HFFc6 (cell line): ENCODE results near the gene PADI1. TPM values are rescaled to one million over a fixed set of nuclear protein-coding genes. Genes with fewer than 3 reads are reported as not detected.

Experiments
- DNase-seq: peaks from one replicate; pipeline ENCODE4 v3.0.0-alpha.2; 2018
- H3K27ac Mint-ChIP-seq: 2 replicates; pipeline ENCODE4 v1.8.0; 2020; ENCODE audit warnings: mild to moderate bottlenecking, mixed read lengths
- H3K27me3 Mint-ChIP-seq: 2 replicates; pipeline ENCODE4 v1.8.0; 2021; ENCODE audit warnings: mild to moderate bottlenecking, moderate library complexity, mixed read lengths; ENCODE audit not compliant: insufficient read depth
- H3K36me3 Mint-ChIP-seq: 2 replicates; pipeline ENCODE4 v1.8.0; 2021; ENCODE audit warnings: low read depth, mixed read lengths
- H3K4me1 Mint-ChIP-seq: 2 replicates; pipeline ENCODE4 v1.8.0; 2020; ENCODE audit warnings: low read depth, mixed read lengths
- H3K4me3 Mint-ChIP-seq: 2 replicates; pipeline ENCODE4 v1.8.0; 2020; ENCODE audit warnings: mild to moderate bottlenecking, moderate library complexity, mixed read lengths
- H3K9me3 Mint-ChIP-seq: 2 replicates; pipeline ENCODE4 v1.8.0; 2020; ENCODE audit warnings: mild to moderate bottlenecking, mixed read lengths
- total RNA-seq, 6 experiments: library from RNA; stranded (reverse); fragmentation: NEBNext Ultra II Directional; extraction: Animal tissue kit (Norgen Biotek cat#: 25700); gene quantifications; 2 replicates in 1 of 6; 3 replicates in 5 of 6; pipeline ENCODE4 v1.2.3, GENCODE V29; 2021
- TF ChIP-seq, protein P1 (sequence below): fragments of 200-600 bp; sonication (generic); IDR thresholded peaks from 2 replicates; pipeline ENCODE4 v1.5.0; 2021; ENCODE audit warnings: antibody characterized with exemption, mild to moderate bottlenecking

The PADI1 gene
- total RNA-seq, 6 experiments from 2014 or later = 0.11 to 0.95 (median 0.22) TPM; not detected in 1

DNA sequence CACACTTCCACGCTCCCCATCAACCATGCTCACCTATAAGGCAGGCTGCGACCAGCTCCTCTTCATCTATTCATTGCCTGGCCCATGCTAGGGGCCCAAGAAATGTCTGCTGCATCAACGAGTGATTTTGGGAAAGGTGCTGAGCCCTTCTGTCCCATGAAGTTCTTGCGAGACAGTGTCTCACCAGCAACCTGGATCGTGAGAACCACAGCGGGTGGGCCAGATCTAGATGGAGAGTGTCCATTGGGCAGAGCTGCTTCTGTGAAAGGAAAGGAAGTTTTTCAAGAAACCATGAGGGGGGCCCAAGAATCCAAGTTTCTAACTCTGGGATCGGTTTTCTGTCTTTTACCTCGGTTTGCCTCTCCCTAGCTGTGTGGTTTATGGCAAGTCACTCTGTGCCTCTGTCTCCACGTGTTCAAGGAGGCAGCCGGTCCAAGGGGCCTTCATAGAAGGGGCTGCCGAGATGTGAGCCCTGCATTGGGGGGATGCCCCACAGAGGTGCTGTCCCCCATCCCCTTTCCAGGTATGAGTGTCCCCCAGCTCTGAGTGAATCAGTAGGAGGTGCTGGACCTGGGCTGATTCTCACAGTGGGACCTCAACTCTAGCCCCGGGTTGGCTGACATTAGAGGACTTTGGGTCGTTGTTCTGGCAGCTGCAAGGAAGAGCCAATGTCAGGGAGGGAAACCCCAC lies 8.3 kb upstream of the PADI1 start:
- Mint-ChIP-seq H3K9me3 (no peaks in the 10 kb centered on the region), H3K36me3 (peaks cover 4% of the 10 kb centered on the region; the same call in 1 of the 2 replicates), H3K4me3 (no peak overlapping the region), H3K4me1 (peaks cover 65% of the 10 kb centered on the region), H3K27me3 (no peaks in the 10 kb centered on the region; the same call in 1 of the 2 replicates), H3K27ac (no peak overlapping the region)
- TF ChIP-seq, protein P1, sequence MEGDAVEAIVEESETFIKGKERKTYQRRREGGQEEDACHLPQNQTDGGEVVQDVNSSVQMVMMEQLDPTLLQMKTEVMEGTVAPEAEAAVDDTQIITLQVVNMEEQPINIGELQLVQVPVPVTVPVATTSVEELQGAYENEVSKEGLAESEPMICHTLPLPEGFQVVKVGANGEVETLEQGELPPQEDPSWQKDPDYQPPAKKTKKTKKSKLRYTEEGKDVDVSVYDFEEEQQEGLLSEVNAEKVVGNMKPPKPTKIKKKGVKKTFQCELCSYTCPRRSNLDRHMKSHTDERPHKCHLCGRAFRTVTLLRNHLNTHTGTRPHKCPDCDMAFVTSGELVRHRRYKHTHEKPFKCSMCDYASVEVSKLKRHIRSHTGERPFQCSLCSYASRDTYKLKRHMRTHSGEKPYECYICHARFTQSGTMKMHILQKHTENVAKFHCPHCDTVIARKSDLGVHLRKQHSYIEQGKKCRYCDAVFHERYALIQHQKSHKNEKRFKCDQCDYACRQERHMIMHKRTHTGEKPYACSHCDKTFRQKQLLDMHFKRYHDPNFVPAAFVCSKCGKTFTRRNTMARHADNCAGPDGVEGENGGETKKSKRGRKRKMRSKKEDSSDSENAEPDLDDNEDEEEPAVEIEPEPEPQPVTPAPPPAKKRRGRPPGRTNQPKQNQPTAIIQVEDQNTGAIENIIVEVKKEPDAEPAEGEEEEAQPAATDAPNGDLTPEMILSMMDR = no peak
- no peak for DNase-seq

DNA sequence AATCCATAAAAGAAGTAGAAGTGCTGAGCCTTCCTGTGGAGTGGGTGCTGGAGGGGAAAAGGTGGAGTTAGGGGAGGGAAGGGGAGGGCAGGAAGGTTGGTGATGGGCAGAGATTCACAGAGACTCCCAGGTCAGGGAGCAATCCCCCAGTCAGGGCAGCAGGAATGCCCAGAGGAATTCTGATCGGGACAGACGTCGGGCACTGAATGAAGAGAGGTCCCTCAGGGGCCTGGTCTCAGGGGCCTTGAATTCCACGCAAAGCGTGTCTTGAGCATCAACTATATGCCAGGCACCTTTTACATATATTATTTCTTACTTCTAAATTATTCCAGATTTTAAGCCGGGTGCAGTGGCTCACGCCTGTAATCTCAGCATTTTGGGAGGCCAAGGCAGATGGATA lies 7.2 kb upstream of the PADI1 start:
- Mint-ChIP-seq H3K27ac (no peak overlapping the region), H3K27me3 (peaks cover under 1% of the 10 kb centered on the region; the same call in 1 of the 2 replicates)

DNA sequence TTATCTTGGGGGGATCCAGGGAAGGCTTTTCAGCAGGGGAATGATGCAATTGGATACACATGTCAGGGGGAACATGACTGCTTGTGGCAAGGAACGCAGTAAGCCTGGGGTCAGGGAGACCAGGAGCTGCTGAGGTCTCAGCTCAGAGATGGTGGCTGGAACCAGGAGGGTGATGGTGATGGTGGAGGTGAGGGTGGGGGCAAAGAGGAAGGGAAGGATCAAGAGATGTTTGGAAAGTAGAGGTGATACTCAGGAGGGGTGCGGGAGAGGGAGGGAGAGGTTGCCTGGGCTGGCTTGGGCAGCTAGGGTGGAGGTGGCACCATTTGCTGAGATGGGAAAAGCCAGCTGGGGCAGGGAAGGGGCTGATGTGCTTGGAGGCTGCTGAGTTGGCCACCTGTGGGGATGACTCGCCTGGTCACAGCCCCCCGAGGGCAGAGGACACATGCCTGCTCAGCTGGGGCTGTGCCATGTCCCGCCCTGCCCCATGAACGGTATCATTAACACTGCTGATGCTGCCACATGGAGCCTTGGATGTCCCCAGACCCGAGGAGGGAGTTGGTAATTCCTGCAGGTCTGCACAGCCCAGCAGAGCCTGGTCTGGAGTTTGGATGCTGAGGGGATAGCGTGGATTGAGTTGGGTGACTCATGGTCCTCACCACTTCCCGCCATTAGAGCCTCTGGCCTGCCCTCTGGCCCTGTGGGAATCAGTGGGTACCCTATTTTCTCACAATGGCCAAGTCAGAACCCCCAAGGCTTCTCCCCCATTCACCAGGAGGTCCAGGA lies 6.3 kb upstream of the PADI1 start:
- Mint-ChIP-seq H3K9me3 (no peaks in the 10 kb centered on the region), H3K36me3 (no peaks in the 10 kb centered on the region), H3K27ac (peak overlapping the region; percentile 21; the same call in 1 of the 2 replicates), H3K27me3 (peaks cover 5% of the 10 kb centered on the region), H3K4me3 (no peak overlapping the region), H3K4me1 (peaks cover 48% of the 10 kb centered on the region)
- TF ChIP-seq, protein P1 = no peak
- no peak for DNase-seq

More for the DNA sequence above, 7.2 kb upstream of the PADI1 start:
- DNase-seq = no peak
- H3K4me3 Mint-ChIP-seq = no peak overlapping the region
- TF ChIP-seq, protein P1 = no peak
- H3K9me3 Mint-ChIP-seq = no peaks in the 10 kb centered on the region
- peaks cover 58% of the 10 kb centered on the region for H3K4me1 Mint-ChIP-seq
- no peaks in the 10 kb centered on the region for H3K36me3 Mint-ChIP-seq

DNA sequence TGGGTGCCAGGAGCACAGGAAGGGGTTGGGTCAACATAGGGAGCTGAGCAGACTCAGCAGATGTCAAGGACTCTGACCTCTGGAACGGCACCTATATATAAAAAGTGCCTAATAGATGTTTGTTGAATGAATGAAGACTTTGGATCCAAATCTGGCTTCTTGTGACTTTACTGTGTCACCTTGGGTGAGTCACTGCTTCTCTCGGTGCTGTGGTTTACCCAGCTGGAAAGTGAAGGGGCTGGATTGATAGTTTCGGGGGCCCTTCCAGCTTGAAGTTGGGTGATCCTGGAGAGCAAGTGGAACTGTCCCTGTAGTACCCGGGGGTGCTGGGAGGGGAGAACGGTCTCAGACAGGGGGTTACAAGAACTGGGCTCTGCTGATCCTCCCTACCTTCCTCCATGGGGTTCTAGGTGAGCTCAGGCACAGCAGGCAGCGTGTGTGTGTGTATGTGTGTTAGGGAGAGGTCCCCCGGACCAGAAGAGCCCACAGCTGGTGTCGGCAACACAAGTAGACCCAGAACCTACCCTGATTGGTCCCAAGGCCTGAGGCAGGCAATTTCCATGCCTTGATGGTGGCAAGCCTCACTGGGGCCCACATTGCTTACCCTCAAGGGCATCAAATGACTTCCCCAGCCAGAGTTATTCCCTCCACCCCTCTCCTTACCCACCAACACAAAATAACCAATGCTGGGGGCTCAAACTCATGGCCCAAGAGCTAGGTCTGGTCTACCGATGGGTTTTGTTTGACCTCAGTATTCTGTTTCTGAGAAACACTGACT lies 5.5 kb upstream of the PADI1 start:
- H3K27me3 Mint-ChIP-seq = peaks cover 5% of the 10 kb centered on the region
- H3K4me1 Mint-ChIP-seq = peaks cover 40% of the 10 kb centered on the region
- TF ChIP-seq, protein P1 = no peak
- H3K4me3 Mint-ChIP-seq = no peak overlapping the region
- no peaks in the 10 kb centered on the region for H3K9me3 Mint-ChIP-seq
- H3K27ac Mint-ChIP-seq = peak overlapping the region; percentile 21; the same call in 1 of the 2 replicates
- no peaks in the 10 kb centered on the region for H3K36me3 Mint-ChIP-seq
- DNase-seq = no peak

DNA sequence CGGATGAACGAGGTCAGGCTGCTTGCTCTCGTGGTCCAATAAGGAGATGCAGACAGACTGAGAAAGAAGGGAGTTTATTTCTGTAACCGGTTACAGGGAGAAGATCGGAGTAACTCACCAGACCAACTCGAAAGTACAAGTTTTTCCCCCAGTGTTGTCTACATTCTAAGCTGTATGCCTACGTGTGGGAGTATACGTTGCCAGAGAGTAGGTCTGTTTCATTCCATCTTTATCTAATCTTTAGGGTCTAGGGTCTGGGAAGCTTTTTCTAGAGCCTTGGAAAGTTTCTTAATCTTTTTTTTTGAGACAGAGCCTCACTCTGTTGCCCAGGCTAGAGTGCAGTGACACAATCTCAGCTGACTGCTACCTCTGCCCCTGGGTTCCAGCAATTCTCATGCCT lies 4.7 kb upstream of the PADI1 start:
- Mint-ChIP-seq H3K9me3 (no peaks in the 10 kb centered on the region), H3K27ac (no peak overlapping the region), H3K4me1 (peaks cover 35% of the 10 kb centered on the region), H3K4me3 (no peak overlapping the region), H3K27me3 (peaks cover 5% of the 10 kb centered on the region), H3K36me3 (no peaks in the 10 kb centered on the region)
- TF ChIP-seq, protein P1 = no peak
- DNase-seq = no peak
